GM12875 (cell line): ENCODE data around the gene HOXC5.
A peak's percentile ranks its signal among the peaks of the same experiment; 100 is the strongest.

Experiments
- H3K4me3 ChIP-seq: one replicate; pipeline ENCODE4 v1.5.1; 2011; ENCODE audit warnings: low read depth, low read length, control low read depth
- TF ChIP-seq, protein P1 (sequence below): IDR thresholded peaks from 2 replicates; pipeline ENCODE4 v1.5.1; 2011; ENCODE audit warnings: low read depth, mild to moderate bottlenecking, control low read depth, inconsistent platforms, low read length, moderate library complexity, borderline replicate concordance; ENCODE audit not compliant: insufficient read depth

HOXC5 gene

DNA sequence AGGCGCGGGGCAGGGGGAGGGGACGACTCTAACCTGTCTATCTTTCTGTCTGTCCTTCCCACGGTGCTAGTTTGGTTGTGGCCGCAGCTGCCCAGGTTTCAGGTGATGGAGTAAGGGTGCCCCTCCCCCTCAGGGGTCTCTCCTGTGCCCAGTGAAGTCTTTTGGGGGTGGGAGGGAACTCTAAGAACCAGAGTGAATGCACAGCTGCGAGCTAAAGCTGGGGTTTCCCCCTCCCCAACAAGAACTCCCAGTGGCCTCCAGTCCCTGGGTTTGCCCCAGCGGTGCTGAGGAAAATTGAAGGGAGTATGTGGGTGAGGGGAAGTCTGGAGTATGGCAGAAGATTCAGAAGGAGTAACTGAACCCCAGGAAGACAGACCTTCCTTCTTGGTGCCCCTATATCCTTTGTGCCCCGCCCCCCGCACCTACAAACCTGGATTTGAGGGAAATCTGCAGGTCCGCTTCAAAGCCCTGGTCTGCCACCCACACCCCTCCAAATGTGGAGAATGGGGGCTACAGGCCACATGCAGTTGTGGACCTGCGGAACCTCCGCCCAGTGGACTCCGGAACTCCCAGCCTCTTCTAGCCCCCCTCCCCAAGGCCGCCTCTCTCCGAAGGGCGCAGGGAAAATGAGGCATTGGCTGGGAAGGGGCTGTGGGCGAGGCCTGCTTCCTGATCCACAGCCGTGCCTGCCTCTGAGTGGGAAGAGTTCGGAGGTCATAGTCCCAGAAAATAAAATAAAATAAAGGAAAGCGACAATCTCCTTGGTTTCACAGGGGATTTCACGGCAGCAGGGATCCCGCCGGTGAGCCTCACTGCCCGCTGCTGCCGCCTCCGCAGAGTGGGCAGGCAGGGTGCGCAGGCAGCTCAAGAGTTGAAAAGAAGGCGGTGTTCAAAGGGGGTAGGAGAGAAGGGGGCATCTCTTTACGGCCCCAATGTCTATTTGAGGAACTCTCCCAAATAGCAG, 36.3 kb upstream of the HOXC5 start:
- TF ChIP-seq, protein P1, sequence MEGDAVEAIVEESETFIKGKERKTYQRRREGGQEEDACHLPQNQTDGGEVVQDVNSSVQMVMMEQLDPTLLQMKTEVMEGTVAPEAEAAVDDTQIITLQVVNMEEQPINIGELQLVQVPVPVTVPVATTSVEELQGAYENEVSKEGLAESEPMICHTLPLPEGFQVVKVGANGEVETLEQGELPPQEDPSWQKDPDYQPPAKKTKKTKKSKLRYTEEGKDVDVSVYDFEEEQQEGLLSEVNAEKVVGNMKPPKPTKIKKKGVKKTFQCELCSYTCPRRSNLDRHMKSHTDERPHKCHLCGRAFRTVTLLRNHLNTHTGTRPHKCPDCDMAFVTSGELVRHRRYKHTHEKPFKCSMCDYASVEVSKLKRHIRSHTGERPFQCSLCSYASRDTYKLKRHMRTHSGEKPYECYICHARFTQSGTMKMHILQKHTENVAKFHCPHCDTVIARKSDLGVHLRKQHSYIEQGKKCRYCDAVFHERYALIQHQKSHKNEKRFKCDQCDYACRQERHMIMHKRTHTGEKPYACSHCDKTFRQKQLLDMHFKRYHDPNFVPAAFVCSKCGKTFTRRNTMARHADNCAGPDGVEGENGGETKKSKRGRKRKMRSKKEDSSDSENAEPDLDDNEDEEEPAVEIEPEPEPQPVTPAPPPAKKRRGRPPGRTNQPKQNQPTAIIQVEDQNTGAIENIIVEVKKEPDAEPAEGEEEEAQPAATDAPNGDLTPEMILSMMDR: no peak
- peak overlapping the region; percentile 49 for H3K4me3 ChIP-seq

DNA sequence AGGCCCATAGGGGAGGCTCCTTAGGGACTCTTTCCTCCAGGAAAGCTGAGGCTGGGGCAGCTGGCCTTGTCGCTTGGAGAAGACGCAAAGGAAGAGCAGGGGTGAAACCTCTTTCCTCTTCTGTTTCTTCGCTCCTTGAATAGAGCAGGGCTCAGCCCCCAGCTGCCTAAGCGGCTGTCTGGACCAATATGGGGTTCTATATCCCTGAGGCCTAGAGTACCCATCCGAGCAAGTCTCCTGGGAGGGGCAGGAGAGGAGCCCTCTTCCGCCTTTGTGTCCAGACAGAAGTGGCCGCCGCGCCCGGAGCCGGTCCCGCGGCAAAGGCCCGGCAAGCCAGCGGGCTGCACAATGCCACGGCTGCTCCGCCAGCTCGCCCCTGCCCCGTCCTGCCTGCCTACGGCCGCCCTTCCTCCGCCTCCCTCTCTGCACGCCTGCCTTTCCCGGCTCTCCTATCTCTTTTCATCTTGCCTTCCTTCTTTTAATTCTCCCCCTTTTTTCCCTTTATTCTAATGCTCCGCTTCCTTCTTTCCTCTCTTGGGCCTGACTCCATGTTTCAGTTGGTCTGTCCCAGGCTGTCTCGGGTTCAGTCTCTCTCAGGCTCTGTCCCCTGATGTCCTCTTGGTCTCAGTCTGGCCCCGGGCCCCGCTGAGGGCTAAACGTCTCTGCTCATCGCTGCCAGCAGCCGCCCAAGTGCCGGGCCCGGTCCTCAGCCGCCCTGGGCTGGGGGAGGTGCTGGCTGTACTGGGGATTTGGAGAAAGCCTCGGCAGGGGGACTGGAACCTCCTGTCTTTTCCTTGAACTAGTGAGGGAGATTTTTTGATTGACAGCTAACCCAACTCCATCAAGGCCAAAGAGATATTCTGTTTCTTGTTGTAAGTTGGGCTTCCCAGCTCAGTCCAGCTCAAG, 35.4 kb upstream of the HOXC5 start:
- no peak overlapping the region for H3K4me3 ChIP-seq
- TF ChIP-seq, protein P1: no peak

DNA sequence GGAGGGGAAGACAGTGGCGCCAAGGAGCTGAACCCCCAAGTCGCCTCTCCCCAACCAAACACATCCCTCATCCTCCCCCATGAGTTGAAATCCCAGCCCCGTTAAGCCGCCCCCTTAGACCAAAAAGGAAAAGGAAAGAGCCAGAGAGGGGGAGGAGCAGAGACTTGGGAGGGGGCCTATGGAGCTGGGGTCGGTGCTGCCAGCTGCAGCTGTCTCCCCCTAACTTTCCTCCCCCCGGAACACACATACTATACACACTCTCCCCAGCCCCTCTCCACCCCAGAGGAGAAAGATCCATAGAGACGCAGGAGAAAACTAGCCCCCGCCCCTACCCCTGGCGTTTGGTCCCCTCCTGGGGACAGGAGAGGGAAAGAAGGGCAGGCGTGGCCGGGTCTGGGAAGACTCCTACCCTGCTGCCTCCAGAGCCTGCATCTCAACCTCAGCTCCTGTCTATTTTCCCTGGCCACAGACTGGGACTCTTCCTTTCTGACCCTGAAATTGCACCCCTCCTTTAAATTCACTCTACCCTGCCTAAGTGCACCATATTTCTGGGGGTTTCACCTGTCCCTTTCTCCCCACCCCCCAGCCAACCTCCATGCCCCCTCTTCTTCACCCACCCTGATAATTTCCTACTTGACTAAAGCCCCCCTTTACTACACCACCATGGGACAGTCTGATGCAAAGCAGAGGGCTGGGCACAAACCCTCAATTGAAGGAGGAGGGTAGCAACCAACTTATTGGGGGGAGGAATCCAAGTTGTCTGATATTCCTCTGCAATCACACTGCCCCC, 34.5 kb upstream of the HOXC5 start:
- TF ChIP-seq, protein P1: no peak
- H3K4me3 ChIP-seq: no peak overlapping the region

DNA sequence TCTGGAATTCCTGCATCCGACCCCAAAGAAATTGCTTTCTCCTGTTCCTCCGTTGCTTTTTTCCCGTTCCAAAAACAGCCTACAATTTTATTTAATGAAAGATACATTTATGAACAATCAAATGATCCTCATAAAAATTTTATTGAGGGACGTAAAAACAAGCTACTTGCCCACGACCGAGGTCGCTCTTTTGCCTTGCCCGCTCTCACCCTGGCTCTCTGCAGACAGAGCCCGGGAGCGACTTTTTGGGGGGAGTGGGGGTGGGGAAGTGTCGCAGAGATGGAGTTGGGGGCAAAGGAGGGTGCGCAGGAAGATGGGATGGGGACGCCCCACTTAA, 34.0 kb upstream of the HOXC5 start:
- TF ChIP-seq, protein P1: no peak
- H3K4me3 ChIP-seq: no peak overlapping the region

DNA sequence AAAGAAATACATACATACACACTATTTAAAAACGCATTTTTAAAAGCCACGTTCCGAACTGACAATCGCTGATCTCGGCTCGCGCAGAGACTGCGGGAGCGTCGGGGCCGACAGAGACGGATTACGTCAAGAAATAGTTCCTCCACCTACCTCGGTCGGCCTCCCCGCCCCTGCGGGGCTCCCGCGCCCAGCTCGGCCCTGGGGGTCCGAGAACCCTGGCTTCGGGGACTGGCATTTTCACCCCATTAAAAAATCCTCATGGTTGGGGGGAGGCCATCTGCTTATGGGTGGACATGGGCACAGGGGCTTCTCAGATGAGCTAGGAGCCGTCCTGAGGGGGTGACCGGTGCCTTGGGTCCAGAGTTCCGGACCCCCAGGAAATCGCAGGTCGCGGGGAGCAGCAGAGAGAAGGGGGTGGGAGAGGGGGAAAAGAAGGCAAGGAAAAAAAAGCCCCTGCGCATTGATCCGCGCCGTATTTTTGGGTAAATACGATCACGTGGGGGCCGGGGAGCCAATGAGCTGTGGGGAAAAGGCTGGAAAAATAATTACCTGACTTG, 33.2 kb upstream of the HOXC5 start:
- no peak overlapping the region for H3K4me3 ChIP-seq
- TF ChIP-seq, protein P1: no peak
